Progenitor cell of endocrine pancreas (in vitro differentiated cells): Measurements from ENCODE around the gene ADARB2. TPM values are rescaled to one million over a fixed set of nuclear protein-coding genes. Genes with fewer than 3 reads are reported as not detected.

ENCODE experiments used
- DNase-seq: peaks from one replicate; pipeline ENCODE4 v3.0.0; 2021; ENCODE audit warnings: low spot score; ENCODE audit not compliant: unreplicated experiment
- H3K27ac Mint-ChIP-seq: 2 replicates; pipeline ENCODE4 v1.8.0; 2021; ENCODE audit warnings: mild to moderate bottlenecking, moderate library complexity, mixed read lengths
- H3K27me3 Mint-ChIP-seq: 2 replicates; pipeline ENCODE4 v1.8.0; 2021; ENCODE audit warnings: mixed read lengths
- H3K36me3 Mint-ChIP-seq: 2 replicates; pipeline ENCODE4 v1.8.0; 2022; ENCODE audit warnings: mixed read lengths; ENCODE audit not compliant: insufficient read depth
- H3K4me1 Mint-ChIP-seq: 2 replicates; pipeline ENCODE4 v1.8.0; 2021; ENCODE audit warnings: low read depth, mixed read lengths
- H3K4me3 Mint-ChIP-seq: 2 replicates; pipeline ENCODE4 v1.8.0; 2021; ENCODE audit warnings: low read depth, mild to moderate bottlenecking, moderate library complexity, mixed read lengths
- H3K9me3 Mint-ChIP-seq: 2 replicates; pipeline ENCODE4 v1.8.0; 2021; ENCODE audit warnings: low read depth, mixed read lengths
- total RNA-seq: library from RNA; stranded (reverse); gene quantifications from 2 replicates; pipeline ENCODE4 v1.2.1, GENCODE V29; 2021
- TF ChIP-seq, protein P1 (sequence below): fragments of 200-600 bp; sonication (generic); IDR thresholded peaks from one replicate; pipeline ENCODE4 v1.5.0; 2021; ENCODE audit warnings: antibody characterized with exemption, mild to moderate bottlenecking; ENCODE audit not compliant: unreplicated experiment

The ADARB2 gene
- total RNA-seq, 1 donor from 2014 or later, result 1.3 TPM

GRCh38 chr10:1548146-1548545, 189.2 kb downstream of the ADARB2 start:
- Mint-ChIP-seq H3K4me3 (no peak overlapping the region), H3K27ac (no peak overlapping the region), H3K9me3 (no peaks in the 10 kb centered on the region), H3K27me3 (peaks cover 14% of the 10 kb centered on the region), H3K36me3 (no peaks in the 10 kb centered on the region), H3K4me1 (peaks cover 12% of the 10 kb centered on the region)
- TF ChIP-seq, protein P1, sequence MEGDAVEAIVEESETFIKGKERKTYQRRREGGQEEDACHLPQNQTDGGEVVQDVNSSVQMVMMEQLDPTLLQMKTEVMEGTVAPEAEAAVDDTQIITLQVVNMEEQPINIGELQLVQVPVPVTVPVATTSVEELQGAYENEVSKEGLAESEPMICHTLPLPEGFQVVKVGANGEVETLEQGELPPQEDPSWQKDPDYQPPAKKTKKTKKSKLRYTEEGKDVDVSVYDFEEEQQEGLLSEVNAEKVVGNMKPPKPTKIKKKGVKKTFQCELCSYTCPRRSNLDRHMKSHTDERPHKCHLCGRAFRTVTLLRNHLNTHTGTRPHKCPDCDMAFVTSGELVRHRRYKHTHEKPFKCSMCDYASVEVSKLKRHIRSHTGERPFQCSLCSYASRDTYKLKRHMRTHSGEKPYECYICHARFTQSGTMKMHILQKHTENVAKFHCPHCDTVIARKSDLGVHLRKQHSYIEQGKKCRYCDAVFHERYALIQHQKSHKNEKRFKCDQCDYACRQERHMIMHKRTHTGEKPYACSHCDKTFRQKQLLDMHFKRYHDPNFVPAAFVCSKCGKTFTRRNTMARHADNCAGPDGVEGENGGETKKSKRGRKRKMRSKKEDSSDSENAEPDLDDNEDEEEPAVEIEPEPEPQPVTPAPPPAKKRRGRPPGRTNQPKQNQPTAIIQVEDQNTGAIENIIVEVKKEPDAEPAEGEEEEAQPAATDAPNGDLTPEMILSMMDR, result no peak
- no peak for DNase-seq

DNA sequence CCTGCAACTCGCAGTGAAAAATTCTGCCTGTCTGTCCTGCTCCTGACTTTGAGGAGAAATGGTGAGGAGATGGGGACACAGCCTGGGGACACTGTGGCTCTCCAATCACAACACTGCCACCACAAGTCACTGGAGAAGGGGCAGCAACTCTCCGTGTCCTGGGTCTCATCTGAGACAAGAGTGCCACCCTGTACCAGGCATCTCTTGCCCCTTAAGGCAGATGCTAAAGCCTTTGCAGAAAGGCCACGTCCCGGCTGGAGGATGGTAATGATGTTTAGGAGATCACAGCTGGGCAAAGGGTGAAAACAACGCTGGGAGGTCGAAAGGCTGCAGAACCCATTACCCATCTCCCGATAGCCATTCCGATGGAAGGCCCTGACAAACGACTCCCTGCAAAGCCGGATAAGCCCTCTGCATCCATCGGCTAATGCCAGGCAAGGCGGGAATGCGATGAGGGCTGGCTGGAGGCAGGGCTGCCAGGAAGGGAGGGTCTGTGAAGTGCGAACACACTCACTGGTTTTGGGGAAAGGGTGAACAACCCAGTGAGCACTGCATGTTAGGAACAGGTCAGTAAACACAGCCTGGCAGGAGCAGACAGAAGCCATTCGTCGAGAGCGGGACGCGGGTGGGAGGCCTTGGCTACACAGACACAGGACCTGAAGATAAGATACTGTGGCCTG, 190.8 kb downstream of the ADARB2 start:
- H3K27ac Mint-ChIP-seq, result no peak overlapping the region
- TF ChIP-seq, protein P1, result no peak
- peaks cover 14% of the 10 kb centered on the region for H3K27me3 Mint-ChIP-seq
- no peak for DNase-seq
- no peak overlapping the region for H3K4me3 Mint-ChIP-seq
- peaks cover 12% of the 10 kb centered on the region for H3K4me1 Mint-ChIP-seq
- no peaks in the 10 kb centered on the region for H3K36me3 Mint-ChIP-seq
- no peaks in the 10 kb centered on the region for H3K9me3 Mint-ChIP-seq

GRCh38 chr10:1545524-1545923, 191.8 kb downstream of the ADARB2 start:
- H3K4me1 Mint-ChIP-seq, result peaks cover 12% of the 10 kb centered on the region
- DNase-seq, result no peak
- no peaks in the 10 kb centered on the region for H3K9me3 Mint-ChIP-seq
- no peak overlapping the region for H3K27ac Mint-ChIP-seq
- TF ChIP-seq, protein P1, result no peak
- no peaks in the 10 kb centered on the region for H3K36me3 Mint-ChIP-seq
- H3K27me3 Mint-ChIP-seq, result peaks cover 11% of the 10 kb centered on the region
- H3K4me3 Mint-ChIP-seq, result no peak overlapping the region

DNA sequence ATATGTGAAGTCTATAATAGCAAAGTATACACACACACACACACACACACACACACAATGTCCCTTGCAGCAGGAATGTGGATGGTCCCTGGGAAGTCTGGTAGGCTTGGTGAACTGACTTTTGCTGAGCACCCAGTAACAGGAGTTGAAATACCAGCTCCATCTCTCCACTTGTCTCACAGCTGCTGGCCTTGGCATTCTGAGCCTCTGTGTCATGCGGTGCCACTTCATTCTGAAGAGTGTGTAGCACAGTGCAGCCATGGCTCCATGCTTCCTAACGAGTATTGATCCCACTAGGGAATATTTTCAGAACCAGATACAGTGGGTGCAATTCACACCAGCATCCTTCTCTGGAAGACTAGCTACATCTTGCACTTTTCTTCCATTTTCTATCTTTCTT, 192.4 kb downstream of the ADARB2 start:
- DNase-seq, result no peak
- H3K4me1 Mint-ChIP-seq, result peaks cover 7% of the 10 kb centered on the region

GRCh38 chr10:1544209-1544673, 193.1 kb downstream of the ADARB2 start:
- H3K4me1 Mint-ChIP-seq, result peaks cover 2% of the 10 kb centered on the region
- peaks cover 2% of the 10 kb centered on the region for H3K36me3 Mint-ChIP-seq
- TF ChIP-seq, protein P1, result no peak
- H3K9me3 Mint-ChIP-seq, result no peaks in the 10 kb centered on the region
- H3K4me3 Mint-ChIP-seq, result no peak overlapping the region
- H3K27ac Mint-ChIP-seq, result no peak overlapping the region
- H3K27me3 Mint-ChIP-seq, result peaks cover 6% of the 10 kb centered on the region
- no peak for DNase-seq

More for the DNA sequence above, 192.4 kb downstream of the ADARB2 start:
- no peak overlapping the region for H3K4me3 Mint-ChIP-seq
- TF ChIP-seq, protein P1, result no peak
- peaks cover 6% of the 10 kb centered on the region for H3K27me3 Mint-ChIP-seq
- no peak overlapping the region for H3K27ac Mint-ChIP-seq
- H3K9me3 Mint-ChIP-seq, result no peaks in the 10 kb centered on the region
- peaks cover 2% of the 10 kb centered on the region for H3K36me3 Mint-ChIP-seq
